ENCODE measurements around the gene RBBP9.

The RBBP9 gene

DNA sequence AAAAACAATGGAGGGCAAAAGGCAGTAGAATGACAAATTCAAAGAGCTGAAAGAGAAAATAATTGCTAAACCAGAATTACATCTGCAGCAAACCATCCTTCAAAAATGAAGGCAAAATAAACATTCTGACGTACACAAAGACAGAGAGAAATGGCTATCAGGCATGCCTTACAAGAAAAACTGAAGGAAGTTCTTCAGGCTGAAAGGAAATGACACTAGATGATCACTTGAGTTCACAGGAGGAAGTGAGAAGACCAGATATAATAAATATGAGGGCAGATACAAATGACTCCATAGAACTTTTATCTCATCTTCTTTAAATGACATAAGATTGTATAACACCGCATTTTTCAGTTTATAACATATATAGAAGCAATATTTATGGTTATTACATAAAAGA lies 60.2 kb downstream of the RBBP9 start:
- no peak overlapping the region for H3K9ac ChIP-seq (ENCODE audit: low read depth, low read length, poor library complexity)
- H4K8ac ChIP-seq (ENCODE audit: low read depth, low read length) = no peak overlapping the region
- H3K4me2 ChIP-seq (ENCODE audit: insufficient read depth, low read length, poor library complexity, severe bottlenecking) = no peak overlapping the region
- H2BK12ac ChIP-seq (ENCODE audit: low read length) = no peak overlapping the region
- no peak overlapping the region for H2BK120ac ChIP-seq (ENCODE audit: low read depth, low read length)
- no peak for DNase-seq (ENCODE audit: low spot score)
- no peak overlapping the region for H3K4ac ChIP-seq (ENCODE audit: low read length)
- no peak overlapping the region for H2AK5ac ChIP-seq (ENCODE audit: low read depth, low read length)
- H3K4me3 ChIP-seq (ENCODE audit: low read length in 2 of 2) = no peak overlapping the region
- H3K79me1 ChIP-seq (ENCODE audit: low read depth, low read length) = no peaks in the 10 kb centered on the region
- H3K27ac ChIP-seq (replicated peaks; ENCODE audit: low read length) = no peak overlapping the region
- WGBS, 2 donors (ENCODE audit: extremely low coverage in 2 of 2, insufficient read length in 2 of 2, insufficient replicate concordance in 1 of 2) = no CpG with 5 or more reads among the region's 2 CpGs
- no peak overlapping the region for H2BK5ac ChIP-seq (ENCODE audit: low read length)
- no peak overlapping the region for H4K91ac ChIP-seq (ENCODE audit: low read depth, low read length, poor library complexity)
- H3K23ac ChIP-seq (ENCODE audit: low read depth, low read length, poor library complexity) = no peak overlapping the region
- H3K4me1 ChIP-seq (ENCODE audit: control insufficient read depth in 2 of 2, insufficient read depth in 1 of 2, low read depth in 1 of 2, low read length in 2 of 2) = no peaks in the 10 kb centered on the region
- H2BK15ac ChIP-seq (ENCODE audit: low read length) = no peak overlapping the region
- no peak overlapping the region for H3K14ac ChIP-seq (ENCODE audit: low read length)
- no peaks in the 10 kb centered on the region for H3K9me3 ChIP-seq (replicated peaks in 1 of 2; ENCODE audit: control insufficient read depth in 2 of 2, insufficient read depth in 1 of 2, low read depth in 1 of 2, low read length in 2 of 2)
- no peak overlapping the region for H3K18ac ChIP-seq (ENCODE audit: low read length)
- no peaks in the 10 kb centered on the region for H3K27me3 ChIP-seq (ENCODE audit: control insufficient read depth in 3 of 3, insufficient read depth in 3 of 3, low read depth in 1 of 3, low read length in 3 of 3)
- no peak overlapping the region for H2AFZ ChIP-seq (ENCODE audit: low read length)
- H3K36me3 ChIP-seq (replicated peaks in 1 of 2; ENCODE audit: control insufficient read depth in 2 of 2, insufficient read depth in 2 of 2, low read length in 2 of 2) = peaks cover 2 to 3% of the 10 kb centered on the region in 2 donors

Small RNA genes within 50 kb of the gene (small RNA-seq; reads per million reads assigned to genes)
- gene MIR3192 (ENCODE audit: insufficient read depth) = 2.0 reads per million

Measured in neuronal stem cell (in vitro differentiated cells).